Calu3 (cell line): Measurements from ENCODE around the gene POLR1D. TPM values are rescaled to one million over a fixed set of nuclear protein-coding genes. Genes with fewer than 3 reads are reported as not detected.

Experiments
- Bru-seq: library from RNA; stranded (reverse); fragments of 400-500 nt; gene quantifications from one replicate; lab custom pipeline; 2021; lab: Mats Ljungman, UMichigan
- BruChase-seq, 2 experiments: library from RNA; stranded (reverse); fragments of 400-500 nt; gene quantifications; one replicate each; lab custom pipeline; 2021; lab: Mats Ljungman, UMichigan
- BruUV-seq: library from RNA; stranded (reverse); fragments of 400-500 nt; replicated peaks from 2 replicates; lab custom pipeline; 2021; lab: Mats Ljungman, UMichigan
- CTCF ChIA-PET: fragments of 300-600 bp; sonication (Branson Sonifier 250); formaldehyde crosslinking; loops from one replicate; lab custom pipeline; 2022; ENCODE audit warnings: antibody characterized with exemption; lab: Charles Lee
- DNase-seq: peaks from one replicate; pipeline ENCODE4 v3.0.0; 2022
- H3K27ac Mint-ChIP-seq: one replicate; pipeline ENCODE4 v1.8.0; 2022; ENCODE audit warnings: mixed read lengths; ENCODE audit not compliant: unreplicated experiment
- H3K27me3 Mint-ChIP-seq: one replicate; pipeline ENCODE4 v1.8.0; 2022; ENCODE audit warnings: mixed read lengths; ENCODE audit not compliant: unreplicated experiment
- H3K36me3 Mint-ChIP-seq: one replicate; pipeline ENCODE4 v1.8.0; 2022; ENCODE audit warnings: mild to moderate bottlenecking, moderate library complexity, mixed read lengths; ENCODE audit not compliant: insufficient read depth, unreplicated experiment
- H3K4me1 Mint-ChIP-seq: one replicate; pipeline ENCODE4 v1.8.0; 2022; ENCODE audit warnings: mild to moderate bottlenecking, low read depth, mixed read lengths; ENCODE audit not compliant: unreplicated experiment
- H3K4me3 Mint-ChIP-seq: one replicate; pipeline ENCODE4 v1.8.0; 2022; ENCODE audit warnings: mild to moderate bottlenecking, low read depth, moderate library complexity, mixed read lengths; ENCODE audit not compliant: unreplicated experiment
- H3K9me3 Mint-ChIP-seq: one replicate; pipeline ENCODE4 v1.8.0; 2022; ENCODE audit warnings: low read depth, mixed read lengths; ENCODE audit not compliant: unreplicated experiment
- intact Hi-C: fragments of 100-400 bp; cut with micrococcal nuclease; formaldehyde crosslinking; loops from one replicate; pipeline ENCODE4 v1.10.0; 2022; ENCODE audit not compliant: unreplicated experiment
- long read RNA-seq: library from polyadenylated mRNA; stranded (forward); transcript quantifications from one replicate; pipeline ENCODE4 v2.0.0, GENCODE V29; 2022
- total RNA-seq: library from RNA; stranded (reverse); gene quantifications from 2 replicates; pipeline ENCODE4 v1.2.3, GENCODE V29; 2022
- TF ChIP-seq, protein P1 (sequence below): fragments of 200-600 bp; IDR thresholded peaks from one replicate; pipeline ENCODE4 v1.8.0; 2022; ENCODE audit warnings: antibody characterized with exemption; ENCODE audit not compliant: unreplicated experiment

The POLR1D gene, protein sequence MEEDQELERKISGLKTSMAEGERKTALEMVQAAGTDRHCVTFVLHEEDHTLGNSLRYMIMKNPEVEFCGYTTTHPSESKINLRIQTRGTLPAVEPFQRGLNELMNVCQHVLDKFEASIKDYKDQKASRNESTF
- 90.3 and 97.7 TPM in 2 replicates for total RNA-seq
- Bru-seq, nascent RNA: percentile 64 among the genes with signal in this experiment
- BruChase-seq, experiment 1, labeled RNA remaining after a 6-hour chase: percentile 58 among the genes with signal in this experiment
- BruChase-seq, experiment 2, labeled RNA remaining after a 2-hour chase: percentile 57 among the genes with signal in this experiment
- long read RNA-seq, transcript POLR1D-203 (3 exons, 2,036 nt): major isoform, 31 of 73 reads
- long read RNA-seq, transcript POLR1D-201 (2 exons, 1,166 nt): minor isoform, 21 of 73 reads
- long read RNA-seq, partial matches to known transcripts: 0 of 73 reads
- long read RNA-seq, other reads (novel, unspliced or antisense): 18 of 73 reads

DNA sequence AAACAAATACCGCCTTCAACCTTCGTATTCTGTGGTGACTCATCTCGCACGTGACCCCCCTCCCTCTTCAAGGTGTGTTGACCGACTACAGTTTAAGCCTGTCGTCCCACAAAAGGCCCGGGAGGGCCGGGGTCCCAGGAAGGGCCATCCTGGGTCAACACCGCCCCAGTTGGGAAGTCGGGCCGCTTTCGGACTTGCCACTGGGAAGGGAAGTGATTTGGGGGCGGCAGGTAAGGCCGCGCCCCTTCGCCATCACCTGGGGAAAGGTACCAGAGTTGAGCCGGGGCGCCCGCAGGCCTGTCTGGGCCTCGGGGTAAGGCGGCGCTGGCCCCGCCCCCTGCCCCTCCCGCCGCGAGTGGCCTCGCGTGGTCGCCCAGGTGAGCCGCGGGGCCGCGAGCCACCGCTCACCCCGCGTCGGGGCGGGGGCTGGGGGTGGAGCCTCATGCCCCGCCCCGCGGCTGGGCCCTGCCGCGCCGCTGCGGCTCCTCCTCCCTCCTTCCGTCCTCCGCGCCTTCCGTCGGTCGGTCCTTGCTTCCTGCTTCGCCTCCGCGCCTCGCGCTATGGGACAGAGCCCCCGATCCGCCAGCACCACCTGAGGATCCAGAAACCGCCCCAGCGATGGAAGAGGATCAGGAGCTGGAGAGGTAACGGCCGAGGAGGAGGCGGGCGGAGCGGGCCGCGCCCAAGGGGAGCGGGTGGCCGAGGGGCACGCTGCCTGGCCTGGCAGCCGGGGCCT, at the start of gene POLR1D:
TSS of gene POLR1D (plus strand) at position 527 of the 736 bp plus-strand sequence. CDS start at position 619, 92 bp downstream.
- CTCF ChIA-PET: interaction anchor here (0.5 to 0.8 kb wide), 3 partner anchors 34 to 1291 kb away, joined by 3 read pairs; no protein-coding TSS in a partner anchor
- H3K27me3 Mint-ChIP-seq: no peaks in the 10 kb centered on the region
- peak; percentile 88 for DNase-seq
- peak within 1 kb of the TSS; percentile 87 for H3K4me3 Mint-ChIP-seq
- peaks cover 62% of the 10 kb centered on the region for H3K36me3 Mint-ChIP-seq
- BruUV-seq: no TSS peak
- TF ChIP-seq, protein P1, sequence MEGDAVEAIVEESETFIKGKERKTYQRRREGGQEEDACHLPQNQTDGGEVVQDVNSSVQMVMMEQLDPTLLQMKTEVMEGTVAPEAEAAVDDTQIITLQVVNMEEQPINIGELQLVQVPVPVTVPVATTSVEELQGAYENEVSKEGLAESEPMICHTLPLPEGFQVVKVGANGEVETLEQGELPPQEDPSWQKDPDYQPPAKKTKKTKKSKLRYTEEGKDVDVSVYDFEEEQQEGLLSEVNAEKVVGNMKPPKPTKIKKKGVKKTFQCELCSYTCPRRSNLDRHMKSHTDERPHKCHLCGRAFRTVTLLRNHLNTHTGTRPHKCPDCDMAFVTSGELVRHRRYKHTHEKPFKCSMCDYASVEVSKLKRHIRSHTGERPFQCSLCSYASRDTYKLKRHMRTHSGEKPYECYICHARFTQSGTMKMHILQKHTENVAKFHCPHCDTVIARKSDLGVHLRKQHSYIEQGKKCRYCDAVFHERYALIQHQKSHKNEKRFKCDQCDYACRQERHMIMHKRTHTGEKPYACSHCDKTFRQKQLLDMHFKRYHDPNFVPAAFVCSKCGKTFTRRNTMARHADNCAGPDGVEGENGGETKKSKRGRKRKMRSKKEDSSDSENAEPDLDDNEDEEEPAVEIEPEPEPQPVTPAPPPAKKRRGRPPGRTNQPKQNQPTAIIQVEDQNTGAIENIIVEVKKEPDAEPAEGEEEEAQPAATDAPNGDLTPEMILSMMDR: no peak
- peak within 1 kb of the TSS; percentile 84 for H3K27ac Mint-ChIP-seq
- peaks cover 52% of the 10 kb centered on the region for H3K4me1 Mint-ChIP-seq
- intact Hi-C loops: no loop called here
- no peaks in the 10 kb centered on the region for H3K9me3 Mint-ChIP-seq

DNA sequence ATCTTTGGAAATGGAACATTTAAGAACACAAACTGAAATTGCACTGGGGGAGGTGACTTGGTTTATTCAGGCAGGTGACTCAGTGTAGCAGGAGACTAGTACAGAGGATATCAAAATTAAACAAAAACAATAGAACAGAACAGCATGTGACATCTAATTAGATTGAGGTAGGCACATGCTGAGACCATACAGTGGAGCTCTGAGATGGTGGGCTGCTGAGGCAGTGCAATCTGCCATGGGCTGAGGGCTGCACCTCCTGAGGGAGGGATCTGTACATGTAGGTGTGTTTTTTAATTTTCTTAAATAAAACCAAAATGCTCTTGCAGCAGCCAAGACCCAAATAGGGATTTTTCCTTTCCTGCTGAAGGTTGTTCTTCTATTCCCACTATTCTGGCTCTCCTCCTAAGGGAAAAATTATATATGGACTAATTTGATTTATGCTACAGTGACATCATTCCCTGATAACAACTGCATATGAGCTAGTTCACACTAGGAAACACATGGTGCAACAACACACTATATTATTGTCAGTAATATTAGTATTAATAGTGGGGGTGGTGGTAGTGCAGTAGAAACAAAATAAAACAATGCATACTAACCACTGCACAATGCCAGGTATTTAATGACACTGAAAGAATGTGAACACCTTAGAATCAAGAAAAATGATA, 49.3 kb upstream of the POLR1D start:
- TF ChIP-seq, protein P1: no peak
- peaks cover 21% of the 10 kb centered on the region for H3K4me1 Mint-ChIP-seq
- BruUV-seq: no TSS peak
- H3K27ac Mint-ChIP-seq: peak overlapping the region; percentile 88
- intact Hi-C loops: no loop called here
- no peak overlapping the region for H3K4me3 Mint-ChIP-seq
- H3K27me3 Mint-ChIP-seq: no peaks in the 10 kb centered on the region
- no peaks in the 10 kb centered on the region for H3K9me3 Mint-ChIP-seq
- H3K36me3 Mint-ChIP-seq: no peaks in the 10 kb centered on the region
- DNase-seq: no peak
- CTCF ChIA-PET: interaction anchor here (0.6 to 1.0 kb wide), 2 partner anchors 33 to 39 kb away, joined by 3 to 4 read pairs; no protein-coding TSS in a partner anchor

DNA sequence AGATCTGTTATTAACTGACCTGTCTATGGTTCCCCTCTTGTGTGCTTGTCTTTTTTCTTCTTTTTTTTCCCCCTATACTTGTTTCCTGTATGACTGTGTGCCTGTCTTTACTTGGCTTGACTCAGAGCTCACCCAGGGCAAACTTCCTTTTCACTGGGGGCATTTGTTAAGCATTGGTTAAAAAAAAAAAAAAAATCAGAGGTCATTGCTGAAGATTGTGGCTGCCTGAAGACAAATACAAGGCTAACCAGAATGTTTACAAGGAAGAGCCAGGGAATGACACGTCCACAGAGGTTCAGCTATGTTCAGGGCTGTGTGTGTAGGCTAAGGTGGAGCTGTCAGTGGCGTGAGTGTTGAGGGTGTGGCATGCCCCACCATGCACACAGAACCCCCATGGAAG, 48.4 kb upstream of the POLR1D start:
- TF ChIP-seq, protein P1: no peak
- no peaks in the 10 kb centered on the region for H3K9me3 Mint-ChIP-seq
- intact Hi-C loops: no loop called here
- H3K27me3 Mint-ChIP-seq: no peaks in the 10 kb centered on the region
- CTCF ChIA-PET: interaction anchor here (0.6 to 1.0 kb wide), 2 partner anchors 32 to 40 kb away, joined by 3 to 4 read pairs; no protein-coding TSS in a partner anchor
- peak overlapping the region; percentile 88 for H3K27ac Mint-ChIP-seq
- peak overlapping the region; percentile 28 for H3K4me3 Mint-ChIP-seq
- BruUV-seq: no TSS peak
- peak; percentile 6 for DNase-seq
- no peaks in the 10 kb centered on the region for H3K36me3 Mint-ChIP-seq
- peaks cover 21% of the 10 kb centered on the region for H3K4me1 Mint-ChIP-seq

DNA sequence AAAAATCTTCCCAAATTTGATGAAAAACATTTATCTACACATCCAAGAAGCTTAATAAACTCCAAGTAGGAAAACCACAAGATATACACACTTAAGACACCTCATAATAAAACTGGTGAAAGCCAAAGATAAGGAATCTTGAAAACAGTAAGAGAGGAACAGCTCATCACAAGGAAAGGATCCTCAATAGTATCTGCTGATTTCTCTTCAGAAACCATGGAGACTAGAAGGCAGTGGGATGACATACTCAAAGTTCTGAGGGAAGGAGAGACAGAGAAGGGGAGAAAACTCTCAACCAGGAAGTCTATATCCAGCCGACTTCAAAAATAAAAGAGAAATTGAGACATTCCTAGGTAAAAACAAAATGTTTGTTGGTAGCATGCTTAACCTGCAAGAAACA, 47.0 kb upstream of the POLR1D start:
- intact Hi-C loops: loop anchor here (5.0 kb wide), 1 partner anchor 43 kb away; no protein-coding TSS in a partner anchor
- Mint-ChIP-seq H3K36me3 (no peaks in the 10 kb centered on the region), H3K27ac (no peak overlapping the region), H3K4me1 (peaks cover 21% of the 10 kb centered on the region), H3K9me3 (no peaks in the 10 kb centered on the region), H3K27me3 (no peaks in the 10 kb centered on the region), H3K4me3 (no peak overlapping the region)
- DNase-seq: no peak
- TF ChIP-seq, protein P1: no peak
- CTCF ChIA-PET: no interaction called here
- no TSS peak for BruUV-seq
